OCI-LY1 (cell line): ENCODE results near the gene IMMP2L.

ENCODE experiments used
- H2AFZ ChIP-seq: fragments of 200-600 bp; sonication (generic), shearing (Covaris generic); 2 replicates; pipeline ENCODE4 v1.6.0; 2014; ENCODE audit warnings: antibody characterized with exemption, mild to moderate bottlenecking, low read length
- H3F3A ChIP-seq: fragments of 200-600 bp; sonication (generic), shearing (Covaris generic); 2 replicates; pipeline ENCODE4 v1.6.0; 2014; ENCODE audit warnings: mild to moderate bottlenecking, antibody characterized with exemption, low read length, moderate library complexity; ENCODE audit not compliant: insufficient read depth
- H3K27ac ChIP-seq: fragments of 200-600 bp; sonication (generic); 2 replicates; pipeline ENCODE4 v1.5.1; 2014; ENCODE audit warnings: low read length, mixed run types, mild to moderate bottlenecking, low read depth; ENCODE audit not compliant: poor library complexity, severe bottlenecking
- H3K27me3 ChIP-seq: fragments of 200-600 bp; sonication (generic); 2 replicates; pipeline ENCODE4 v1.6.0; 2014; ENCODE audit warnings: antibody characterized with exemption, mild to moderate bottlenecking, low read length, moderate library complexity; ENCODE audit not compliant: insufficient read depth
- H3K36me3 ChIP-seq: fragments of 200-600 bp; sonication (generic); 2 replicates; pipeline ENCODE4 v1.6.1; 2014; ENCODE audit warnings: mild to moderate bottlenecking, antibody characterized with exemption, low read length, moderate library complexity, mixed read lengths; ENCODE audit not compliant: insufficient read depth
- H3K4me1 ChIP-seq: fragments of 200-600 bp; sonication (generic); 2 replicates; pipeline ENCODE4 v1.5.1; 2014; ENCODE audit warnings: mild to moderate bottlenecking, low read length, moderate library complexity; ENCODE audit not compliant: insufficient read depth, severe bottlenecking
- H3K4me2 ChIP-seq: fragments of 200-600 bp; sonication (generic), shearing (Covaris generic); 2 replicates; pipeline ENCODE4 v1.6.1; 2014; ENCODE audit warnings: low read length
- H3K4me3 ChIP-seq: fragments of 200-600 bp; sonication (generic); 2 replicates; pipeline ENCODE4 v1.5.1; 2014; ENCODE audit warnings: low read length, low read depth, mild to moderate bottlenecking, mixed read lengths; ENCODE audit not compliant: poor library complexity, severe bottlenecking
- H3K79me2 ChIP-seq: fragments of 200-600 bp; shearing (Covaris generic); 2 replicates; pipeline ENCODE4 v1.6.1; 2016; ENCODE audit warnings: mixed run types, low read length, mixed read lengths; ENCODE audit not compliant: insufficient read depth
- H3K9ac ChIP-seq: fragments of 200-600 bp; sonication (generic), shearing (Covaris generic); 2 replicates; pipeline ENCODE4 v1.6.1; 2014; ENCODE audit warnings: mild to moderate bottlenecking, low read length, mixed read lengths
- H3K9me2 ChIP-seq: fragments of 200-600 bp; sonication (generic), shearing (Covaris generic); 2 replicates; pipeline ENCODE4 v1.6.1; 2014; ENCODE audit warnings: low read depth, mild to moderate bottlenecking, low read length, mixed read lengths
- H3K9me3 ChIP-seq: fragments of 200-600 bp; shearing (Covaris generic); 2 replicates; pipeline ENCODE4 v1.6.1; 2014; ENCODE audit warnings: low read length, mixed read lengths
- H4K20me1 ChIP-seq: fragments of 200-600 bp; sonication (generic), shearing (Covaris generic); 2 replicates; pipeline ENCODE4 v1.6.0; 2016; ENCODE audit warnings: mild to moderate bottlenecking, low read length; ENCODE audit not compliant: insufficient read depth
- EZH2 ChIP-seq: fragments of 200-600 bp; sonication (generic), shearing (Covaris generic); IDR thresholded peaks from 2 replicates; pipeline ENCODE4 v1.8.0; 2017; ENCODE audit warnings: borderline replicate concordance, mixed run types, mild to moderate bottlenecking, antibody characterized with exemption, low read length, moderate library complexity, mixed read lengths
- TF ChIP-seq, protein P1 (sequence below): fragments of 200-600 bp; sonication (generic), shearing (Covaris generic); IDR thresholded peaks from 2 replicates; pipeline ENCODE4 v1.5.1; 2017; ENCODE audit warnings: mild to moderate bottlenecking, antibody characterized with exemption, low read length, moderate library complexity, mixed read lengths

IMMP2L gene

DNA sequence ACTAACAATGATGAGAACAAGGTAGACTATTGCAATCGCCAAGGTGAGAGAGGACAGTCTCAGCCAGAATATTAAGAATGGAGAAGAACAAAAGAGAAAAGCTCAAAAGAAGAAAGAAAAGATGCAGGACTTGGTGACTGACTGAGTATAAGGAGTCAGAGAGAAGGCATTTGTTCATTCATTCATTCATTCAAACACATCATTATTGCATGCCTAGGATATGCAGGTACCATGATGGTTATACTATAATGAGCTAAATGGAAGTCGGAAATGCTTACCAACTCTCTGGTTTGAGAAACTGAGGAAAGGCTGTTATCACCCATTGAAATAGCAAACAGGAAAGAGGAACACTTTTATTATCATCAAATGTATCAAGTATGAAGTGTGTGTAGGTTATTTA is 180.7 kb downstream of the IMMP2L start:
- Histone ChIP-seq H3K9me2 (no peaks in the 10 kb centered on the region), H3K9me3 (no peaks in the 10 kb centered on the region), H4K20me1 (no peaks in the 10 kb centered on the region), H3K27me3 (no peaks in the 10 kb centered on the region), H3K36me3 (no peaks in the 10 kb centered on the region), H3K9ac (no peak overlapping the region), H3K27ac (no peak overlapping the region), H2AFZ (no peak overlapping the region), H3K4me2 (no peak overlapping the region), H3K79me2 (no peaks in the 10 kb centered on the region), H3K4me3 (no peak overlapping the region), H3F3A (no peaks in the 10 kb centered on the region), H3K4me1 (no peaks in the 10 kb centered on the region)
- no peak for TF ChIP-seq EZH2

DNA sequence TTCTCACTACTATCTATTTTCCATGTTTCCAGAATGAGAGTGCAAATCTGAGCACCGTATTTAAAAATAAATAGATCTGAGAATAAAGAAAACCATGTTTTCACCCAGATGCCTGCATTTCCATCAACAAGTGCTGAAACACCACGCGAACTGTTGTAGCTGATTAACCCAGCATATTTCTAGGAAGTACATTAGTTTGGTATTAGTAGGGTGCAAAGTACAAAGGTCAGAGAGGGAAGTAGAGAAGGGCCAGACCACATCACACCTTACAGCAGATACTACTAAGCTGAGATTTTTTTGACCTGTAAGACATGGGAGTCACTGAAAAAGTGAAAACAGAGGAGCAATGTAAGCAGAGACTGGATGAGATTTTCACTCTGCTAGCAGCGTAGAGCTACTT is 181.3 kb downstream of the IMMP2L start:
- H3K9me2 ChIP-seq = no peaks in the 10 kb centered on the region
- no peak overlapping the region for H3K4me3 ChIP-seq
- no peaks in the 10 kb centered on the region for H3K36me3 ChIP-seq
- no peak overlapping the region for H2AFZ ChIP-seq
- no peak overlapping the region for H3K9ac ChIP-seq
- H4K20me1 ChIP-seq = no peaks in the 10 kb centered on the region
- no peak overlapping the region for H3K27ac ChIP-seq
- no peaks in the 10 kb centered on the region for H3K79me2 ChIP-seq
- no peaks in the 10 kb centered on the region for H3K9me3 ChIP-seq
- H3K27me3 ChIP-seq = no peaks in the 10 kb centered on the region
- H3F3A ChIP-seq = no peaks in the 10 kb centered on the region
- H3K4me2 ChIP-seq = no peak overlapping the region
- H3K4me1 ChIP-seq = no peaks in the 10 kb centered on the region
- no peak for TF ChIP-seq EZH2
- TF ChIP-seq, protein P1, sequence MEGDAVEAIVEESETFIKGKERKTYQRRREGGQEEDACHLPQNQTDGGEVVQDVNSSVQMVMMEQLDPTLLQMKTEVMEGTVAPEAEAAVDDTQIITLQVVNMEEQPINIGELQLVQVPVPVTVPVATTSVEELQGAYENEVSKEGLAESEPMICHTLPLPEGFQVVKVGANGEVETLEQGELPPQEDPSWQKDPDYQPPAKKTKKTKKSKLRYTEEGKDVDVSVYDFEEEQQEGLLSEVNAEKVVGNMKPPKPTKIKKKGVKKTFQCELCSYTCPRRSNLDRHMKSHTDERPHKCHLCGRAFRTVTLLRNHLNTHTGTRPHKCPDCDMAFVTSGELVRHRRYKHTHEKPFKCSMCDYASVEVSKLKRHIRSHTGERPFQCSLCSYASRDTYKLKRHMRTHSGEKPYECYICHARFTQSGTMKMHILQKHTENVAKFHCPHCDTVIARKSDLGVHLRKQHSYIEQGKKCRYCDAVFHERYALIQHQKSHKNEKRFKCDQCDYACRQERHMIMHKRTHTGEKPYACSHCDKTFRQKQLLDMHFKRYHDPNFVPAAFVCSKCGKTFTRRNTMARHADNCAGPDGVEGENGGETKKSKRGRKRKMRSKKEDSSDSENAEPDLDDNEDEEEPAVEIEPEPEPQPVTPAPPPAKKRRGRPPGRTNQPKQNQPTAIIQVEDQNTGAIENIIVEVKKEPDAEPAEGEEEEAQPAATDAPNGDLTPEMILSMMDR = no peak

DNA sequence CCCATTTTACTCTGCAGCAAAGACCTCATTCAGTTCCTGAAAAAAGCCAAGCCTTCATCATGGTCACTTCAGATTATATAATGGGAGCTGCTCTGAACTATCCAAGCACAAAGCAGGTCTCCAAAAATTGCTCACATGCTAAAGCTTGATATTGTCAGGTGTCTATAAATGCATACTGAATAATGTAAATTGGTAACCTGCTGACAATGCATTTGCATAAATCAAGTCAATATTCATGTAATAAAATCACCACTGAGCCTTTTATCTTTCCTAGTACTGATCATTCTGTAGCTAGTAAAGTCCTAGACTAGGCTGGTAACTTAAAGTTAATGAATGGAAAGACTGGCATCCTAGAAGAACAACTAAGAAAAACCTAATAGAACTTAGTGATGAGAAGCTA is 188.3 kb downstream of the IMMP2L start:
- no peaks in the 10 kb centered on the region for H3K4me1 ChIP-seq
- H3K27me3 ChIP-seq = no peaks in the 10 kb centered on the region
- no peaks in the 10 kb centered on the region for H4K20me1 ChIP-seq
- H2AFZ ChIP-seq = no peak overlapping the region
- H3K9me3 ChIP-seq = no peaks in the 10 kb centered on the region
- no peak overlapping the region for H3K4me3 ChIP-seq
- H3K4me2 ChIP-seq = no peak overlapping the region
- H3F3A ChIP-seq = no peaks in the 10 kb centered on the region
- no peaks in the 10 kb centered on the region for H3K36me3 ChIP-seq
- no peaks in the 10 kb centered on the region for H3K9me2 ChIP-seq
- TF ChIP-seq EZH2 = no peak
- TF ChIP-seq, protein P1 = no peak
- H3K9ac ChIP-seq = no peak overlapping the region
- no peak overlapping the region for H3K27ac ChIP-seq
- no peaks in the 10 kb centered on the region for H3K79me2 ChIP-seq

DNA sequence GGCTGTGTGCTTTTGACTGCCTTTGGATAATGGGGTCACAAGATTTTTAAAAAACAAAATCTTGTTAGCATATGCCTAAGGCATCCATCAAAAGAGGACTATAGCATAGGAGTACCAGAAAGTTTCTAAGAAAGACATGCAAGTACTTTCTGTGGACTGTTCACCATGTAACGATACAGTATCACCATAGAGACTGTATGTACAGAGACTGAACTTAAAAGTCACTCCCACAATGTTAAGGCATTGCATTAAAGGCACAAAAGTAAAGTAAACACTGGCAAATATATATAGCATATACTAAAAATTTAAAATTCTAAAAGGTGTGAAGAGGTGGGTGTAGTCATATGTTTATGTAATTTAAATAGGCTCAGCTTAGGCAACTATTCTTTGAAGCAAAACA is 190.9 kb downstream of the IMMP2L start:
- Histone ChIP-seq H3K4me2 (no peak overlapping the region), H3K27me3 (no peaks in the 10 kb centered on the region), H3K4me1 (no peaks in the 10 kb centered on the region), H3K9ac (no peak overlapping the region), H3K79me2 (no peaks in the 10 kb centered on the region), H3K4me3 (no peak overlapping the region), H3K9me3 (no peaks in the 10 kb centered on the region), H4K20me1 (no peaks in the 10 kb centered on the region), H3K27ac (no peak overlapping the region), H3K9me2 (no peaks in the 10 kb centered on the region), H3F3A (no peaks in the 10 kb centered on the region), H3K36me3 (no peaks in the 10 kb centered on the region), H2AFZ (no peak overlapping the region)
- no peak for TF ChIP-seq EZH2
- TF ChIP-seq, protein P1 = no peak
